GM06990 (cell line): ENCODE data around the gene ZNF469.

Experiments
- DNase-seq: peaks from one replicate; pipeline ENCODE4 v3.0.0-alpha.2; 2011; ENCODE audit not compliant: insufficient read length; ENCODE audit errors: extremely low read depth
- H3K27me3 ChIP-seq: replicated peaks from 2 replicates; pipeline ENCODE4 v1.6.0; 2011; ENCODE audit warnings: low read length; ENCODE audit not compliant: control insufficient read depth, insufficient read depth
- H3K36me3 ChIP-seq: 2 replicates; pipeline ENCODE4 v1.5.1; 2011; ENCODE audit warnings: low read length; ENCODE audit not compliant: control insufficient read depth, insufficient read depth
- H3K4me3 ChIP-seq: replicated peaks from 2 replicates; pipeline ENCODE4 v1.5.1; 2011; ENCODE audit warnings: low read depth, mild to moderate bottlenecking, control low read depth, low read length
- TF ChIP-seq, protein P1 (sequence below): IDR thresholded peaks from 2 replicates; pipeline ENCODE4 v1.5.1; 2011; ENCODE audit warnings: low read length, control low read depth, mild to moderate bottlenecking, inconsistent platforms; ENCODE audit not compliant: insufficient read depth, poor library complexity, severe bottlenecking

The ZNF469 gene

DNA sequence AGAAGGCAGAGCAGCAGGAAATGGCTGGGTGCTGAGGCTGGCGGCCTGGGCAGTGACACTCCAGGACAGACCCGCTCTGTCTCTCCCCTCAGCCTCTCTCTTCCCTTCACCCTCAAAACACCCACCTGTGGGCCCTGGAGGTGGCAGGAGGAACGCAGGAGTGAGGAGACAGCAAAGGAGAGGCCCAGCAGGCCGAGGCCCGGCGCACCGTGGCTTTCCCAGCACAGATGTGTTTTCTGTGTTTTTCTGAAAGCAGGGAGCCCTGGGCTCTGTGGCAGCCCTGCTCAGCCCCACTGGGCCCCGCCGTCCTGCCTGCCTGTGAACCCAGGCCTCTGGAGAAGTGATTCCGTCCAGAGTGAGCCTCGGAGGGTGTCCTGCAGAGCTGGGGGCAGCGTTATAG is 30.5 kb downstream of the ZNF469 start:
- no peak for DNase-seq
- H3K4me3 ChIP-seq, result no peak overlapping the region
- no peaks in the 10 kb centered on the region; the same call in 1 of the 2 replicates for H3K27me3 ChIP-seq
- no peaks in the 10 kb centered on the region for H3K36me3 ChIP-seq
- TF ChIP-seq, protein P1, sequence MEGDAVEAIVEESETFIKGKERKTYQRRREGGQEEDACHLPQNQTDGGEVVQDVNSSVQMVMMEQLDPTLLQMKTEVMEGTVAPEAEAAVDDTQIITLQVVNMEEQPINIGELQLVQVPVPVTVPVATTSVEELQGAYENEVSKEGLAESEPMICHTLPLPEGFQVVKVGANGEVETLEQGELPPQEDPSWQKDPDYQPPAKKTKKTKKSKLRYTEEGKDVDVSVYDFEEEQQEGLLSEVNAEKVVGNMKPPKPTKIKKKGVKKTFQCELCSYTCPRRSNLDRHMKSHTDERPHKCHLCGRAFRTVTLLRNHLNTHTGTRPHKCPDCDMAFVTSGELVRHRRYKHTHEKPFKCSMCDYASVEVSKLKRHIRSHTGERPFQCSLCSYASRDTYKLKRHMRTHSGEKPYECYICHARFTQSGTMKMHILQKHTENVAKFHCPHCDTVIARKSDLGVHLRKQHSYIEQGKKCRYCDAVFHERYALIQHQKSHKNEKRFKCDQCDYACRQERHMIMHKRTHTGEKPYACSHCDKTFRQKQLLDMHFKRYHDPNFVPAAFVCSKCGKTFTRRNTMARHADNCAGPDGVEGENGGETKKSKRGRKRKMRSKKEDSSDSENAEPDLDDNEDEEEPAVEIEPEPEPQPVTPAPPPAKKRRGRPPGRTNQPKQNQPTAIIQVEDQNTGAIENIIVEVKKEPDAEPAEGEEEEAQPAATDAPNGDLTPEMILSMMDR, result no peak

DNA sequence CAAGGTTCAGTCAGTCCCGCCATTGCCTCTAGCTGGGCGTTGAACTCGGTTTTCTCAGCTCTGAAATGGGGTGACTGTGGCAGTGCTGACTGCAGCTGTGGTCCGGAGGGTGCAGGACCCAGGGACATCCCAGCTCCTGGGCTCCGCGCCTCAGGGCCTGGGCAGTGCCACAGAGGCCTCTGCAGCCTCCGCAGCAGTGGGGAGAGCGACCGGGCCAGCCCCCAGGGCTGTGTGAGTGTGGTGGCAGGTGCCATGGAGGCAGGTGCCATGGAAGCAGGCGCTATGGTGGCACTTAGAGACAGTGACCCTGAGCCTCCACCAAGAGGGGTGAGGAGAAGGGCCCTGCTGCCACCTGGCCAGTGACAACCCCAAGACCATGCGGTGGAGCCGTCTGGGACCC is 30.9 kb downstream of the ZNF469 start:
- no peaks in the 10 kb centered on the region for H3K36me3 ChIP-seq
- no peak overlapping the region for H3K4me3 ChIP-seq
- H3K27me3 ChIP-seq, result no peaks in the 10 kb centered on the region; the same call in 1 of the 2 replicates
- TF ChIP-seq, protein P1, result no peak
- no peak for DNase-seq

DNA sequence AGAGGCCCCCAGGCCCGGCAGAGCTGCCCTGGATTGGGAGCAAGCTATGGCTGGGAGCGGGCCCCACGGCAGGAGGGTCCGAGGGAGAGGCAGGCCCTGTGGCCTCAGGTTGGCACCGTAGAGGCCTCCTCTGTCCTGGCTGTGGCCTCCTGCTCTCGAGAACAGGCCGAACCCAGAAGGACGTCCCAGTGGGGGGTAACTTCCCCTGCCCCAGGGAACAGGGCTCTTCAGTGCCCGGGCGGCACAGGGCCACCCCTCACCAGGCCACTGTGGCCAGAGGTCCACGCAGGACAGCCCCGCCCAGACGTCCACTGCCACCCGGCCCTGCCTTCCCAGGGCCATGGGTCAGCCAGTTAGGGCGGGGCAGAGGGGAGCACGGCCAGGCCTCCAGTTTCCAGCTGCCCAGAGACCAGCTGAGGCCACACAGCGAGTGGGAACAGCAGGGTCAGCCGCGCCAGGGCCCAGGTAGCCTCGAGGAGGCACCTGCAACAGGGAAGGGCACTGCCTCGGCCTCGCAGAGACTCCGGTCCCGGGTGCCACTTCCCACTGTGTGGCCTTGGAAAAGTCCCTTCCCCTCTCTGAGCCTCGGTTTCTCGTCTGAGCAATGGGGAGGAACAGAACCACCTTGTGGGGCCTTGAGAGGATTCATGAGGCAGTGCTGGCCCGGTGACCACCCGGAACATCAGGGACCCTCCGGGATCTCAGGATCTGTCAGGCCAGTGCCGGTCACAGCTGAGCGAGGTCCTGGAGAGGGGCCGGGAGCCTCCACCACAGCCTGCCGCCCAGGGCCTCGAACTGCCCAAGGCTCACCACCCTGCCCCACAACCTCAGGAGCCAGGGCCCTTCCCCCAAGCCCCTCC is 32.0 kb downstream of the ZNF469 start:
- Histone ChIP-seq H3K4me3 (no peak overlapping the region), H3K27me3 (no peaks in the 10 kb centered on the region; the same call in 1 of the 2 replicates), H3K36me3 (no peaks in the 10 kb centered on the region)
- TF ChIP-seq, protein P1, result no peak
- no peak for DNase-seq

DNA sequence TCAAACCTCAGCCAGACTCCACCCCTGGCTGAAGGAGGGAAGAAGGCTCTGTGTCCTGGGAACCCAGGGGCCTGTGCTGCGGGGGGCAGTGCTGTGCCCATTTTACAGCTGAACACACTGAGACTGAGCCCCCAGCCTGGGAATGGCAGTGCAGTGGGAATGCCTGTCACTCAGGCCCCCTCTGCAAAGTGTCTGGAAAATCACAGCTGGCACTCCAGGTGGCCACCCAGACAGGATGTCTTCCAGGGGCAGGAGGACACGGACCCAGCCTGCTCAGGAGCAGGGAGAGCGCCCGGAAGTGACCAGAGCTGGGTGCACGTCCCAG is 32.6 kb downstream of the ZNF469 start:
- Histone ChIP-seq H3K27me3 (no peaks in the 10 kb centered on the region; the same call in 1 of the 2 replicates), H3K36me3 (no peaks in the 10 kb centered on the region), H3K4me3 (no peak overlapping the region)
- no peak for DNase-seq
- TF ChIP-seq, protein P1, result no peak

DNA sequence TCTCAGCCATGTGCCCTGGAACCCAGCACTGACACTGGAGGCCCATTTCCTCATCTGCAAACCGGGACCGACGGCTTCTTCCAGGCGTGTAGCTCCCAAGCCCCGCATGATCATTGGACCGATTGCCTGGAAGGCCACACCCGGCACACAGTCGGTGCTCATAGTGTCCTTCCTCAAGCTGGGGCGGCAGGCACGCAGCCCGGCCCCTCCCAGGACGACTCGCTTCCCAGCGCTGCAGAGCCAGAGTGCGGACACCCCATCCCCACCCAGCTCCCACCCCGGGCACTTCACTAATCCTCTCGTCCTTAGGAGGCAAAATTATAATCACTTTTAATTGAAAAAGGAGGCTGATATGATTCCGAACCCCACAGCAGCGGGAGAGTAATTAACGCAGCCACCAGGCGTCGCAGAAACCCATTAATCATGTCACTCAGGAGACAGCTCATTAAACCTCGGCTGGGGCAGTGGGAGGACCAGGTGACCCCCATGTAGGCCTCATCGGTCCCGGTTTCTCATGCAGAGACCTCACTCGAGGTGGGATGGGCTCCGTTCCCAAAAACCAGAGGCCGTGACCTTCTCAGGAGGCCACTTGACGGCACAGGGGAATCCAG is 33.1 kb downstream of the ZNF469 start:
- H3K4me3 ChIP-seq, result no peak overlapping the region
- DNase-seq, result no peak
- TF ChIP-seq, protein P1, result no peak
- H3K27me3 ChIP-seq, result no peaks in the 10 kb centered on the region; the same call in 1 of the 2 replicates
- no peaks in the 10 kb centered on the region for H3K36me3 ChIP-seq
